RWPE2 (cell line): ENCODE results near the gene FER.

Experiments used
- ATAC-seq: fragments of 200-7000 bp; cut with Tn5 transposase; 3 replicates; pipeline ENCODE4 v1.9.1; 2021; ENCODE audit warnings: low read depth
- DNase-seq: peaks from one replicate; pipeline ENCODE4 v3.0.0-alpha.2; 2020; ENCODE audit warnings: low spot score
- H3K27ac ChIP-seq: fragments of 450-650 bp; 2 replicates; pipeline ENCODE4 v1.5.1; 2017; ENCODE audit warnings: mild to moderate bottlenecking; ENCODE audit not compliant: poor library complexity, severe bottlenecking
- H3K27me3 ChIP-seq: fragments of 250-450 bp; sonication (Bioruptor Pico); 2 replicates; pipeline ENCODE4 v1.5.1; 2021; ENCODE audit warnings: mild to moderate bottlenecking, moderate library complexity; ENCODE audit not compliant: insufficient read depth, poor library complexity, severe bottlenecking
- H3K36me3 ChIP-seq: fragments of 250-450 bp; sonication (Bioruptor Pico); 2 replicates; pipeline ENCODE4 v1.5.1; 2020; ENCODE audit warnings: low read depth, mild to moderate bottlenecking, moderate library complexity
- H3K4me1 ChIP-seq: fragments of 250-450 bp; sonication (Bioruptor Pico); 2 replicates; pipeline ENCODE4 v1.5.1; 2021; ENCODE audit warnings: mild to moderate bottlenecking, moderate library complexity; ENCODE audit not compliant: insufficient read depth, poor library complexity, severe bottlenecking
- H3K4me3 ChIP-seq: fragments of 250-450 bp; sonication (Bioruptor Pico); 2 replicates; pipeline ENCODE4 v1.5.1; 2021; ENCODE audit warnings: mild to moderate bottlenecking, moderate library complexity; ENCODE audit not compliant: severe bottlenecking
- H3K9me3 ChIP-seq: fragments of 250-450 bp; sonication (Bioruptor Pico); 2 replicates; pipeline ENCODE4 v1.5.1; 2021; ENCODE audit warnings: mild to moderate bottlenecking, moderate library complexity; ENCODE audit not compliant: severe bottlenecking
- CTCF ChIP-seq: fragments of 450-650 bp; IDR thresholded peaks from one replicate; pipeline ENCODE4 v1.5.1; 2017; ENCODE audit warnings: mild to moderate bottlenecking, moderate library complexity; ENCODE audit not compliant: poor library complexity, severe bottlenecking

The FER gene

GRCh38 chr5:109196087-109196822 lies 448.6 kb downstream of the FER start:
- H3K36me3 ChIP-seq, result no peaks in the 10 kb centered on the region
- ATAC-seq, result 0 out of 3 replicates have a peak, but pooled peaks have one; percentile 11
- H3K27ac ChIP-seq, result no peak overlapping the region
- DNase-seq, result no peak
- TF ChIP-seq CTCF, result no peak
- H3K4me1 ChIP-seq, result peaks cover 13% of the 10 kb centered on the region
- no peak overlapping the region for H3K4me3 ChIP-seq
- no peaks in the 10 kb centered on the region for H3K9me3 ChIP-seq
- H3K27me3 ChIP-seq, result no peaks in the 10 kb centered on the region

- H3K27ac ChIP-seq, result no peak overlapping the region
- H3K4me3 ChIP-seq, result no peak overlapping the region
- H3K27me3 ChIP-seq, result no peaks in the 10 kb centered on the region
- DNase-seq (no peak), ATAC-seq (no peak)
- no peaks in the 10 kb centered on the region for H3K9me3 ChIP-seq
- no peaks in the 10 kb centered on the region for H3K36me3 ChIP-seq
- peaks cover 8% of the 10 kb centered on the region for H3K4me1 ChIP-seq
- TF ChIP-seq CTCF, result no peak
Measured at GRCh38 chr5:109196823-109197160, 449.1 kb downstream of the FER start.

GRCh38 chr5:109199289-109199688 lies 451.6 kb downstream of the FER start:
- H3K4me1 ChIP-seq, result peaks cover 8% of the 10 kb centered on the region
- H3K4me3 ChIP-seq, result no peak overlapping the region
- H3K9me3 ChIP-seq, result no peaks in the 10 kb centered on the region
- H3K36me3 ChIP-seq, result no peaks in the 10 kb centered on the region
- ATAC-seq (no peak), DNase-seq (no peak)
- H3K27ac ChIP-seq, result no peak overlapping the region
- no peak for TF ChIP-seq CTCF
- no peaks in the 10 kb centered on the region for H3K27me3 ChIP-seq

GRCh38 chr5:109199799-109200620 lies 452.3 kb downstream of the FER start:
- ATAC-seq (no peak), DNase-seq (no peak)
- TF ChIP-seq CTCF, result no peak
- H3K27me3 ChIP-seq, result no peaks in the 10 kb centered on the region
- no peaks in the 10 kb centered on the region for H3K9me3 ChIP-seq
- H3K4me1 ChIP-seq, result peaks cover 8% of the 10 kb centered on the region
- H3K4me3 ChIP-seq, result no peak overlapping the region
- H3K27ac ChIP-seq, result no peak overlapping the region
- H3K36me3 ChIP-seq, result no peaks in the 10 kb centered on the region

- Histone ChIP-seq H3K36me3 (no peaks in the 10 kb centered on the region), H3K27ac (no peak overlapping the region), H3K9me3 (no peaks in the 10 kb centered on the region), H3K4me1 (no peaks in the 10 kb centered on the region), H3K27me3 (no peaks in the 10 kb centered on the region), H3K4me3 (no peak overlapping the region)
- no peak for TF ChIP-seq CTCF
- DNase-seq (no peak), ATAC-seq (no peak)
Measured at GRCh38 chr5:109215040-109215439, 467.3 kb downstream of the FER start.
